ENCODE data around the gene POLRMT. TPM values are rescaled to one million over a fixed set of nuclear protein-coding genes. Genes with fewer than 3 reads are reported as not detected.

POLRMT gene
- total and polyA plus RNA-seq, 4 donors = 16.1 to 76.7 (median 38.4) TPM

DNA sequence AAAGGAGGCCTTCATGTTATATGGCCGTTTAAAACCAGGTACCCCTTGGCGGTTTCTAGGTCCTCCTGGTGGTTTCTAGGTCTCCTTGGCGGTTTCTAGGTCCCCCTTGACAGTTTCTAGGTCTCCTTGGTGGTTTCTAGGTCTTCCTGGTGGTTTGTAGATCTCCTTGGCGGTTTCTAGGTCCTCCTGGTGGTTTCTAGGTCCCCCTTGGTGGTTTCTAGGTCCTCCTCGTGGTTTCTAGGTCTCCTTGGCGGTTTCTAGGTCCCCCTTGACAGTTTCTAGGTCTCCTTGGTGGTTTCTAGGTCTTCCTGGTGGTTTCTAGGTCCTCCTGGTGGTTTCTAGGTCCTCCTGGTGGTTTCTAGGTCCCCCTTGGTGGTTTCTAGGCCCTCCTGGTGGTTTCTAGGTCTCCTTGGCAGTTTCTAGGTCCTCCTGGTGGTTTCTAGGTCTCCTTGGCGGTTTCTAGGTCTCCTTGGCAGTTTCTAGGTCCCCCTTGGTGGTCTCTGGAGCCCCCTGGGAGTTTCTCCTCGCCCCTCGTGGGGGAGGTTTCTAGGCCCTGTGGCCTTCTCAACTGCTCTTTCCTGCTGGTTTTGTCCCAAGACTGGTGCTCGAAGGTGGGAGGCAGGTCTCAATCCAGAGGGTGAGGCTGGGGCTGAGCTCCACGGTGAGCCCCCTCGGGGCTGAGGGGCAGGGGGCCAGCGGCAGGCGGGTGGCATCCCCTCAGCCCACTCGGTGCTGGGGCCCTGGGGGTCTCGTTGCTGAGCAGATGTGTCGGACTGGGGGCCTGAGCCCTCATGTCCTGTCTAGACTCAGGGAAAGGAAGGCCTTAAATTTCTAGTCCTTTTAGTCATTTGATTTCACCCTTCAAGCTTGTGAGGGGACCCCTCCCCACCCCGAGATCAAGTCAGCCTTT lies 35.7 kb downstream of the POLRMT start:
- TF ChIP-seq, protein P1, sequence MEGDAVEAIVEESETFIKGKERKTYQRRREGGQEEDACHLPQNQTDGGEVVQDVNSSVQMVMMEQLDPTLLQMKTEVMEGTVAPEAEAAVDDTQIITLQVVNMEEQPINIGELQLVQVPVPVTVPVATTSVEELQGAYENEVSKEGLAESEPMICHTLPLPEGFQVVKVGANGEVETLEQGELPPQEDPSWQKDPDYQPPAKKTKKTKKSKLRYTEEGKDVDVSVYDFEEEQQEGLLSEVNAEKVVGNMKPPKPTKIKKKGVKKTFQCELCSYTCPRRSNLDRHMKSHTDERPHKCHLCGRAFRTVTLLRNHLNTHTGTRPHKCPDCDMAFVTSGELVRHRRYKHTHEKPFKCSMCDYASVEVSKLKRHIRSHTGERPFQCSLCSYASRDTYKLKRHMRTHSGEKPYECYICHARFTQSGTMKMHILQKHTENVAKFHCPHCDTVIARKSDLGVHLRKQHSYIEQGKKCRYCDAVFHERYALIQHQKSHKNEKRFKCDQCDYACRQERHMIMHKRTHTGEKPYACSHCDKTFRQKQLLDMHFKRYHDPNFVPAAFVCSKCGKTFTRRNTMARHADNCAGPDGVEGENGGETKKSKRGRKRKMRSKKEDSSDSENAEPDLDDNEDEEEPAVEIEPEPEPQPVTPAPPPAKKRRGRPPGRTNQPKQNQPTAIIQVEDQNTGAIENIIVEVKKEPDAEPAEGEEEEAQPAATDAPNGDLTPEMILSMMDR (IDR thresholded peaks at IDR 0.05; ENCODE audit: control extremely low read depth, extremely low read depth) = no peak
- no peak overlapping the region for H3K27ac ChIP-seq (ENCODE audit: low read depth in 1 of 2, low read length in 1 of 2)
- no peaks in the 10 kb centered on the region for H3K36me3 ChIP-seq (ENCODE audit: control insufficient read depth in 4 of 4, insufficient read depth in 4 of 4, low read length in 4 of 4)
- no peaks in the 10 kb centered on the region for H3K4me1 ChIP-seq (ENCODE audit: control insufficient read depth in 5 of 5, insufficient read depth in 5 of 5, low read length in 5 of 5)
- ATAC-seq (ENCODE audit: insufficient read depth, low FRiP score) (no peak), DNase-seq (no peak)
- no peak overlapping the region for H3K4me3 ChIP-seq
- WGBS, 2 donors = 78 to 80% methylated on average over 18 of the region's 18 CpGs
- no peak overlapping the region for H3K9ac ChIP-seq (ENCODE audit: insufficient read depth in 1 of 2, low read length in 2 of 2)
- H3K9me3 ChIP-seq (ENCODE audit: control insufficient read depth in 4 of 4, insufficient read depth in 3 of 4, low read length in 3 of 4) = no peaks in the 10 kb centered on the region
- peaks cover 0 to 9% (median 4%) of the 10 kb centered on the region in 3 donors for H3K27me3 ChIP-seq (ENCODE audit: control insufficient read depth in 3 of 3, insufficient read depth in 3 of 3, low read length in 2 of 3)

DNA sequence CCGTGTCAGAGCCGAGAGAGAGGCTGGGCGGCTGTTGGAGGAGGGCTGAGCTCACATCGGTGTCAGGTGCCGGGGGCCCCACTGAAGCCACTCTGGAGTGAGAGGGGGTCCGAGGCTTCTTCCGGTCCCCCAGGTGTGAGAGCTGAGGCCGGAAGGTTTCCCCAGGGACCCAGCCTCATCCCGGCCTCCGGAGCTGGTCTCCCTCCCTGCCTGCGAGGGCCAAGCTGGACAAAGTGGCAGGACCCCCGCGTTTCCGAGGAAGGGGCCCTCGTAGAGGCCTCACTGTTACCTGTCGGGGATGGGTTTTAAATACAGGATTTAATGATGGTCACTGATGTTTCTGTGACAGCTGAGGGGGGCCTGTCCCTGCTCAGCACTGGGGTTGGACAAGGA lies 37.1 kb downstream of the POLRMT start:
- DNase-seq (no peak), ATAC-seq (ENCODE audit: insufficient read depth, low FRiP score) (no peak)
- TF ChIP-seq, protein P1 (IDR thresholded peaks at IDR 0.05; ENCODE audit: control extremely low read depth, extremely low read depth) = no peak
- H3K4me3 ChIP-seq = no peak overlapping the region
- H3K9ac ChIP-seq (ENCODE audit: insufficient read depth in 1 of 2, low read length in 2 of 2) = no peak overlapping the region
- H3K4me1 ChIP-seq (ENCODE audit: control insufficient read depth in 5 of 5, insufficient read depth in 5 of 5, low read length in 5 of 5) = peaks cover 0 to 1% (median 0%) of the 10 kb centered on the region in 5 donors
- H3K27me3 ChIP-seq (ENCODE audit: control insufficient read depth in 3 of 3, insufficient read depth in 3 of 3, low read length in 2 of 3) = peaks cover 0 to 16% (median 13%) of the 10 kb centered on the region in 3 donors
- no peaks in the 10 kb centered on the region for H3K36me3 ChIP-seq (ENCODE audit: control insufficient read depth in 4 of 4, insufficient read depth in 4 of 4, low read length in 4 of 4)
- no peak overlapping the region for H3K27ac ChIP-seq (ENCODE audit: low read depth in 1 of 2, low read length in 1 of 2)
- H3K9me3 ChIP-seq (ENCODE audit: control insufficient read depth in 4 of 4, insufficient read depth in 3 of 4, low read length in 3 of 4) = peaks cover 0 to 1% (median 0%) of the 10 kb centered on the region in 4 donors
- WGBS, 2 donors = 87 to 90% methylated on average over 16 of the region's 16 CpGs

DNA sequence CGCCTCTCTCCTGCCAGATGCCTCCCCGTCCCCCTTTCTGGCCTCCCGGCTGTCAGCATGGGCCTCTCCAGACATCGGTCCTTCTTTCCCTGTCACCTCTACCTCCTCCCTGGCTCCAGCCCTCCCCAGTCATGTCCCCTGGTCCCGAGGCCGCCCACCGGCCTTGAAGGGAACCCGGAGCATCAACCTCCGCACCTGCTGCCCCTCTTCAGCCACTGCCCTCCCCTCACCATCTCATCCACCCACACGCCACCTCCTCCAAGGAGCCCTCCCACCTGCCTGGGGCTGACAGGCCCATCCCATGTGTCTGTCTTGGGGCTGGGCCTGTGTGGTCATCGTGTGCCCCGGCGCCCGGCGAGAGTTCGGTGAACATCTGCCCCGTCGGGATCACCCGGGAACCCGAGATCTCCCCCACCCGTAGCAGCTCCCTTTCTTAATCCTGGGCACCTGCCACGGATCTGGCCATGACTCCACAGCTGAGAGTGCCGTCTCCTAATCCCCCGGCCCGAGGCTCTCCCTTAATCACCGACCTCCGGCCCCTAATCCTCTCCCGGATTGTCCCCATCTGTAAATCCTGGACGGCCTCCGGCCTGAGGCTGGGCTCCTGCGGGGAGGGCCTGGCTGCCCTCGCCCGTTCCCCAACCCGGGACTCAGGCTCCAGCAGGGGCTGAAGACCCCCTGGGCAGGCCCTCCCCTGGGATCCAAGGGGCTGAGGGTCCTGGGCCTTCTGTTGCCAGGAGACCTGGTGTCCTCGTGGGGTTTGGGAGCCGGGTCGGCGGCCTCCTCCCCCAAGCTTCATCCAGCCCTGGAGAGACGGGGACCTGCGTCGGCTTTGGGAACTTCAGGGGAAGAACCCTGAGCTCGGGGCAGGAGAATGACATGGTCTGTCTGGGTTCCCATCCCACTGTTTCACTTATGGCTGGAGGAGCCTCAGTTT lies 37.7 kb downstream of the POLRMT start:
- Histone ChIP-seq H3K9me3 (ENCODE audit: control insufficient read depth in 4 of 4, insufficient read depth in 3 of 4, low read length in 3 of 4) (peaks cover 0 to 5% (median 0%) of the 10 kb centered on the region in 4 donors), H3K9ac (ENCODE audit: insufficient read depth in 1 of 2, low read length in 2 of 2) (no peak overlapping the region), H3K36me3 (ENCODE audit: control insufficient read depth in 4 of 4, insufficient read depth in 4 of 4, low read length in 4 of 4) (no peaks in the 10 kb centered on the region), H3K27me3 (ENCODE audit: control insufficient read depth in 3 of 3, insufficient read depth in 3 of 3, low read length in 2 of 3) (peaks cover 0 to 23% (median 17%) of the 10 kb centered on the region in 3 donors), H3K4me3 (no peak overlapping the region), H3K4me1 (ENCODE audit: control insufficient read depth in 5 of 5, insufficient read depth in 5 of 5, low read length in 5 of 5) (peaks cover 0 to 5% (median 0%) of the 10 kb centered on the region in 5 donors), H3K27ac (ENCODE audit: low read depth in 1 of 2, low read length in 1 of 2) (no peak overlapping the region)
- no peak for ATAC-seq (ENCODE audit: insufficient read depth, low FRiP score)
- WGBS, 2 donors = 76 to 82% methylated on average over 41 to 42 of the region's 42 CpGs
- no peak for DNase-seq
- TF ChIP-seq, protein P1 (IDR thresholded peaks at IDR 0.05; ENCODE audit: control extremely low read depth, extremely low read depth) = no peak
